K562 (cell line): ENCODE results near the gene ABHD14A. TPM values are rescaled to one million over a fixed set of nuclear protein-coding genes. Genes with fewer than 3 reads are reported as not detected.

Experiments used
- ATAC-seq: fragments of 200-7000 bp; cut with Tn5 transposase; 3 replicates; pipeline ENCODE4 v1.9.1; 2020; ENCODE audit warnings: moderate library complexity
- BruUV-seq: library from RNA; stranded (reverse); fragments of 400-500 nt; replicated peaks from 2 replicates; lab custom pipeline; 2021; lab: Mats Ljungman, UMichigan
- CTCF ChIA-PET: fragments of 300-600 bp; formaldehyde crosslinking; extraction: SDS; loops from one replicate; lab custom pipeline; 2021; ENCODE audit warnings: low intra/inter-chr PET ratio; lab: Yijun Ruan, JAX
- POLR2A ChIA-PET: fragments of 300-600, 350-650 bp; sonication (Branson Sonifier 250); formaldehyde crosslinking; extraction: SDS; loops from one replicate; lab custom pipeline; 2021; ENCODE audit warnings: antibody characterized with exemption, inconsistent platforms; lab: Yijun Ruan, JAX
- DNase-seq, 4 experiments: peaks; one replicate each; pipeline versions ENCODE4 v3.0.0 to v3.0.0-alpha.2; 2011 to 2018; ENCODE audit warnings: low spot score in 3 of 4, mixed read lengths in 3 of 4; ENCODE audit errors: extremely low read depth in 1 of 4
- FAIRE-seq: peaks from 2 replicates; lab custom pipeline; 2011; peaks lifted over from hg19 to GRCh38; lab: Jason Lieb, UNC
- H2AFZ ChIP-seq: 2 replicates; pipeline ENCODE4 v1.6.0; 2011; ENCODE audit warnings: low read depth, low read length, control low read depth, inconsistent platforms
- H3K27ac ChIP-seq: fragments of 200-600 bp; 3 replicates; pipeline ENCODE4 v1.8.0; 2011; ENCODE audit warnings: low read depth, mild to moderate bottlenecking, control low read depth, inconsistent platforms, low read length, moderate library complexity, mixed read lengths; ENCODE audit errors: extremely low read depth
- H3K27me3 ChIP-seq, 2 experiments: fragments of 300-600 bp in 1 of 2; 2 replicates in 1 of 2; 3 replicates in 1 of 2; pipeline versions ENCODE4 v1.6.0 to v1.8.0; 2011; ENCODE audit warnings: inconsistent platforms in 2 of 2, low read length in 2 of 2, mild to moderate bottlenecking in 1 of 2, mixed read lengths in 1 of 2, moderate library complexity in 1 of 2; ENCODE audit not compliant: control insufficient read depth in 2 of 2, insufficient read depth in 2 of 2
- H3K36me3 ChIP-seq: fragments of 300-600 bp; 3 replicates; pipeline ENCODE4 v1.8.0; 2011; ENCODE audit warnings: mild to moderate bottlenecking, low read length, inconsistent platforms; ENCODE audit not compliant: control insufficient read depth, insufficient read depth
- H3K4me1 ChIP-seq, 2 experiments: fragments of 200-600 bp in 1 of 2; replicated peaks in 1 of 2; 2 replicates in 1 of 2; 3 replicates in 1 of 2; pipeline versions ENCODE4 v1.5.1 to v1.8.0; 2011; ENCODE audit warnings: inconsistent platforms in 2 of 2, low read length in 2 of 2, mild to moderate bottlenecking in 1 of 2, mixed read lengths in 1 of 2, moderate library complexity in 1 of 2; ENCODE audit not compliant: control insufficient read depth in 2 of 2, insufficient read depth in 2 of 2
- H3K4me2 ChIP-seq: 2 replicates; pipeline ENCODE4 v1.6.1; 2011; ENCODE audit warnings: low read length, control low read depth, inconsistent platforms, mixed read lengths; ENCODE audit not compliant: insufficient read depth
- H3K4me3 ChIP-seq: fragments of 200-600 bp; sonication (generic), shearing (Covaris generic); 2 replicates; pipeline ENCODE4 v1.5.1; 2016; ENCODE audit warnings: control low read depth, inconsistent platforms
- H3K79me2 ChIP-seq: fragments of 200-600 bp; 3 replicates; pipeline ENCODE4 v1.8.0; 2011; ENCODE audit warnings: low read length, inconsistent platforms; ENCODE audit not compliant: control insufficient read depth, insufficient read depth
- H3K9ac ChIP-seq, 2 experiments: 2 replicates each; pipeline versions ENCODE4 v1.6.0 to v1.6.1; 2011; ENCODE audit warnings: low read depth in 2 of 2, low read length in 2 of 2, control low read depth in 1 of 2, inconsistent platforms in 1 of 2, mild to moderate bottlenecking in 1 of 2, mixed read lengths in 1 of 2; ENCODE audit not compliant: insufficient read depth in 1 of 2
- H3K9me1 ChIP-seq: one replicate; pipeline ENCODE4 v1.6.0; 2011; ENCODE audit warnings: inconsistent platforms, mild to moderate bottlenecking, low read length, moderate library complexity; ENCODE audit not compliant: control insufficient read depth, insufficient read depth
- H3K9me3 ChIP-seq: replicated peaks from 2 replicates; pipeline ENCODE4 v1.5.1; 2011; ENCODE audit warnings: low read depth, low read length, inconsistent platforms; ENCODE audit not compliant: control insufficient read depth, insufficient read depth
- H4K20me1 ChIP-seq: replicated peaks from 2 replicates; pipeline ENCODE4 v1.6.1; 2011; ENCODE audit warnings: low read length, inconsistent platforms, mixed read lengths; ENCODE audit not compliant: control insufficient read depth, insufficient read depth
- CBFA2T2 ChIP-seq: fragments of 450-650 bp; conservative IDR thresholded peaks from 2 replicates; pipeline ENCODE4 v1.6.1; 2017; ENCODE audit warnings: mild to moderate bottlenecking
- FOXP1 ChIP-seq: sonication (generic); formaldehyde crosslinking; IDR thresholded peaks from 2 replicates; pipeline ENCODE4 v1.8.0; 2022; ENCODE audit warnings: mild to moderate bottlenecking, missing genetic modification reagents
- GTF2E2 ChIP-seq: fragments of 200-800 bp; sonication (Bioruptor generic); IDR thresholded peaks from 2 replicates; pipeline ENCODE4 v1.6.1; 2016; ENCODE audit warnings: missing genetic modification characterization, missing compliant biosample characterization
- IRF9 ChIP-seq: fragments of 450-650 bp; IDR thresholded peaks from 2 replicates; pipeline ENCODE4 v1.6.1; 2016; ENCODE audit warnings: missing biosample characterization, missing genetic modification characterization
- MYNN ChIP-seq, 2 experiments: sonication (generic); formaldehyde crosslinking in 1 of 2; IDR thresholded peaks; 2 replicates each; pipeline versions ENCODE4 v1.5.0 to v1.6.1; 2016 to 2020; ENCODE audit warnings: antibody characterized with exemption in 1 of 2, missing genetic modification reagents in 1 of 2
- NCOA2 ChIP-seq, 2 experiments: fragments of 450-650 bp; IDR thresholded peaks; 2 replicates each; pipeline ENCODE4 v1.6.1; 2018; ENCODE audit warnings: mild to moderate bottlenecking in 2 of 2, moderate library complexity in 1 of 2; ENCODE audit not compliant: partially characterized antibody in 2 of 2
- NFRKB ChIP-seq: fragments of 450-650 bp; IDR thresholded peaks from 2 replicates; pipeline ENCODE4 v1.6.1; 2016; ENCODE audit warnings: low read depth
- NONO ChIP-seq, 2 experiments: fragments of 200-400 bp in 1 of 2; fragments of 450-650 bp in 1 of 2; formaldehyde crosslinking in 1 of 2; IDR thresholded peaks; 2 replicates each; pipeline ENCODE4 v1.6.1; 2017; ENCODE audit warnings: low read depth in 2 of 2, mild to moderate bottlenecking in 2 of 2, moderate library complexity in 2 of 2, low read length in 1 of 2
- NR2C1 ChIP-seq, 2 experiments: fragments of 450-650 bp; IDR thresholded peaks; 2 replicates each; pipeline ENCODE4 v1.6.1; 2017; ENCODE audit warnings: mild to moderate bottlenecking in 2 of 2, antibody characterized with exemption in 1 of 2, inconsistent platforms in 1 of 2, missing compliant biosample characterization in 1 of 2, missing genetic modification characterization in 1 of 2
- SMAD1 ChIP-seq: fragments of 150-350 bp; IDR thresholded peaks from 2 replicates; pipeline ENCODE4 v1.6.1; 2014; ENCODE audit warnings: low read length, low read depth; ENCODE audit not compliant: partially characterized antibody
- TEAD2 ChIP-seq: fragments of 450-650 bp; IDR thresholded peaks from 2 replicates; pipeline ENCODE4 v1.6.1; 2016; ENCODE audit warnings: missing genetic modification characterization, control low read depth, missing compliant biosample characterization
- ZBTB7A ChIP-seq: IDR thresholded peaks from 2 replicates; pipeline ENCODE4 v1.6.1; 2011; ENCODE audit warnings: low read depth, mild to moderate bottlenecking, low read length, moderate library complexity, borderline replicate concordance; ENCODE audit not compliant: control insufficient read depth
- ZNF436 ChIP-seq: fragments of 250-450, 450-650 bp; sonication (Bioruptor Pico); formaldehyde crosslinking; IDR thresholded peaks from 2 replicates; pipeline ENCODE4 v1.7.0; 2020; ENCODE audit warnings: mild to moderate bottlenecking
- WGBS: fragments of 100-300 bp; shearing (Covaris generic); methylation state at CpG from one replicate; pipeline ENCODE4 v1.1.6; 2016; ENCODE audit warnings: low coverage, mixed read lengths; ENCODE audit not compliant: insufficient coverage; ENCODE audit errors: missing lambda C conversion rate; 5-methylcytosine and 5-hydroxymethylcytosine counted together
- in situ Hi-C: fragments of 300-500 bp; cut with MboI; formaldehyde crosslinking; loops from 4 replicates; pipeline ENCODE4 v1.15.0; 2018; ENCODE audit warnings: inconsistent platforms, mixed read lengths
- intact Hi-C: fragments of 100-400 bp; cut with micrococcal nuclease; formaldehyde crosslinking; loops from 2 replicates; pipeline ENCODE4 v1.14.2; 2022
- polyA plus RNA-seq, 8 experiments: library from polyadenylated mRNA; depleted of rRNA in 4 of 8; stranded (reverse) in 5 of 8; unstranded in 3 of 8; fragments of >200 nt; fragmentation: Nextera tagmentation in 2 of 8; fragmentation: Illumina TruSeq in 1 of 8; extraction: Ambion mirVana in 2 of 8; extraction: Trizol in 1 of 8; gene quantifications; 2 replicates each; pipeline versions ENCODE4 v1.2.1 to v1.2.3, GENCODE V29; 2011 to 2014; ENCODE audit warnings: inconsistent platforms in 1 of 8, missing spikeins in 1 of 8
- total RNA-seq, 7 experiments: library from RNA; depleted of rRNA in 6 of 7; stranded (reverse); fragments of >200 nt in 6 of 7; fragmentation: Illumina TruSeq in 2 of 7; extraction: Trizol in 2 of 7; gene quantifications; 2 replicates each; pipeline versions ENCODE4 v1.2.1 to v1.2.3, GENCODE V29; 2011 to 2021; ENCODE audit warnings: low replicate concordance in 1 of 7

ABHD14A gene
- total and polyA plus RNA-seq, 9 of the 15 experiments (the other 6 are each of a cell fraction or from before 2014, with no cell fraction given): 0.90 to 10.5 (median 8.3) TPM

GRCh38 chr3:51958603-51959521 is 16.0 kb upstream of the ABHD14A start:
- intact Hi-C loops: no loop called here
- H3K79me2 ChIP-seq: no peaks in the 10 kb centered on the region
- peaks cover 0 to 16% of the 10 kb centered on the region in 2 experiments; a peak in 2 of 5 replicates for H3K4me1 ChIP-seq
- in situ Hi-C loops: no loop called here
- no peak for ATAC-seq
- whole genome bisulfite sequencing: 29% methylated on average over 2 of the region's 20 CpGs
- H3K27me3 ChIP-seq: peaks cover 0 to 18% of the 10 kb centered on the region in 2 experiments; a peak in 2 of 5 replicates
- no peaks in the 10 kb centered on the region for H3K36me3 ChIP-seq
- BruUV-seq: no TSS peak
- TF ChIP-seq NR2C1 (IDR thresholded peaks at IDR 0.05): no peak
- TF ChIP-seq NR2C1 (tag; IDR thresholded peaks at IDR 0.05): peak; percentile 24; the same call in 1 of the 2 replicates
- no peak for TF ChIP-seq NFRKB
- FAIRE-seq: no peak
- POLR2A ChIA-PET: interaction anchor here (0.6 to 0.9 kb wide), 2 partner anchors 17 to 141 kb away, joined by 3 to 4 read pairs; partner anchors contain the start of gene RRP9
- CTCF ChIA-PET: no interaction called here
- H3K9me3 ChIP-seq: no peaks in the 10 kb centered on the region
- H4K20me1 ChIP-seq: 0 out of 2 replicates have a peak, but pooled peaks cover 6% of the 10 kb centered on the region
- H2AFZ ChIP-seq: no peak overlapping the region
- no peak for DNase-seq
- no peak overlapping the region for H3K9ac ChIP-seq
- no peak overlapping the region for H3K4me3 ChIP-seq
- no peak overlapping the region for H3K4me2 ChIP-seq
- H3K27ac ChIP-seq: no peak overlapping the region
- no peaks in the 10 kb centered on the region for H3K9me1 ChIP-seq

- BruUV-seq: no TSS peak
- H3K4me2 ChIP-seq: no peak overlapping the region
- ATAC-seq (no peak), FAIRE-seq (no peak), DNase-seq (no peak)
- no peaks in the 10 kb centered on the region for H3K79me2 ChIP-seq
- 52% methylated on average over 3 of the region's 7 CpGs for WGBS
- H2AFZ ChIP-seq: no peak overlapping the region
- TF ChIP-seq TEAD2 (tag): no peak
- TF ChIP-seq IRF9: no peak
- no peak for TF ChIP-seq CBFA2T2
- TF ChIP-seq MYNN (IDR thresholded peaks at IDR 0.05): no peak
- TF ChIP-seq MYNN (CRISPR knock-in tag; IDR thresholded peaks at IDR 0.05): no peak
- no peak for TF ChIP-seq SMAD1
- no peak for TF ChIP-seq FOXP1 (CRISPR knock-in tag)
- no peak for TF ChIP-seq ZBTB7A
- no peak for TF ChIP-seq NONO (IDR thresholded peaks at IDR 0.05; ENCODE audit: low read depth in 2 of 2, low read length in 1 of 2)
- TF ChIP-seq ZNF436 (CRISPR knock-in tag): no peak
- no peak for TF ChIP-seq GTF2E2 (tag)
- no peak for TF ChIP-seq NCOA2 (IDR thresholded peaks at IDR 0.05; ENCODE audit: partially characterized antibody in 2 of 2)
- in situ Hi-C loops (no loop called here), intact Hi-C loops (no loop called here)
- 0 out of 2 replicates have a peak, but pooled peaks cover 6% of the 10 kb centered on the region for H4K20me1 ChIP-seq
- CTCF ChIA-PET: no interaction called here
- H3K27me3 ChIP-seq: peaks cover 0 to 17% of the 10 kb centered on the region in 2 experiments; a peak in 2 of 5 replicates
- POLR2A ChIA-PET: no interaction called here
- no peaks in the 10 kb centered on the region for H3K9me3 ChIP-seq
- H3K36me3 ChIP-seq: no peaks in the 10 kb centered on the region
- no peaks in the 10 kb centered on the region for H3K9me1 ChIP-seq
- H3K9ac ChIP-seq: no peak overlapping the region
- no peak overlapping the region for H3K27ac ChIP-seq
- H3K4me1 ChIP-seq: peaks cover 0 to 23% of the 10 kb centered on the region in 2 experiments; a peak in 2 of 5 replicates
- H3K4me3 ChIP-seq: no peak overlapping the region
Measured at GRCh38 chr3:51959651-51960050, 15.2 kb upstream of the ABHD14A start.
